A549 (cell line): Measurements from ENCODE around the gene GRM4. TPM values are rescaled to one million over a fixed set of nuclear protein-coding genes. Genes with fewer than 3 reads are reported as not detected.

Experiments used
- ATAC-seq, 2 experiments: fragments of 200-7000 bp in 1 of 2; fragments of >200 bp in 1 of 2; cut with Nextera tagmentation in 1 of 2; cut with Tn5 transposase in 1 of 2; 3 replicates each; pipeline versions ENCODE4 v1.8.0 to v1.9.1; 2018 to 2020; ENCODE audit warnings: mild to moderate bottlenecking in 1 of 2, moderate library complexity in 1 of 2
- CTCF ChIA-PET: fragments of 300-600 bp; sonication (Branson Sonifier 250); formaldehyde crosslinking; extraction: SDS; loops from one replicate; lab custom pipeline; 2021; ENCODE audit warnings: antibody characterized with exemption, inconsistent platforms; lab: Yijun Ruan, JAX
- POLR2A ChIA-PET: fragments of 350-600 bp; formaldehyde crosslinking; extraction: SDS; loops from one replicate; lab custom pipeline; 2021; ENCODE audit warnings: antibody characterized with exemption, inconsistent platforms; lab: Yijun Ruan, JAX
- DNase-seq, 2 experiments: peaks; one replicate each; pipeline versions ENCODE4 v3.0.0 to v3.0.0-alpha.2; 2011 to 2016; ENCODE audit warnings: low read depth in 1 of 2, low spot score in 1 of 2
- FAIRE-seq: peaks from 2 replicates; lab custom pipeline; 2011; peaks lifted over from hg19 to GRCh38; lab: Jason Lieb, UNC
- H3K27ac ChIP-seq, 2 experiments: fragments of >200 bp; sonication (Bioruptor Twin); formaldehyde crosslinking; 3 replicates each; pipeline ENCODE4 v1.5.1; 2016 to 2017
- H3K4me1 ChIP-seq: fragments of >200 bp; sonication (Bioruptor Twin); formaldehyde crosslinking; 3 replicates; pipeline ENCODE4 v1.6.1; 2016
- H3K4me2 ChIP-seq: fragments of >200 bp; sonication (Bioruptor Twin); formaldehyde crosslinking; 3 replicates; pipeline ENCODE4 v1.6.1; 2016
- H3K4me3 ChIP-seq: fragments of >200 bp; sonication (Bioruptor Twin); formaldehyde crosslinking; 3 replicates; pipeline ENCODE4 v1.5.1; 2016
- H3K9me3 ChIP-seq: fragments of >200 bp; sonication (Bioruptor Twin); formaldehyde crosslinking; 3 replicates; pipeline ENCODE4 v1.6.1; 2016
- BHLHE40 ChIP-seq: IDR thresholded peaks from 2 replicates; pipeline ENCODE4 v1.6.1; 2012; ENCODE audit warnings: low read depth, low read length, inconsistent platforms
- CBX8 ChIP-seq: fragments of 200-600 bp; sonication (generic); IDR thresholded peaks from 2 replicates; pipeline ENCODE4 v1.6.1; 2016
- CEBPB ChIP-seq, 2 experiments: fragments of >200 bp in 1 of 2; sonication (Bioruptor Twin) in 1 of 2; formaldehyde crosslinking in 1 of 2; IDR thresholded peaks; 2 replicates each; pipeline ENCODE4 v1.6.1; 2012 to 2016
- CHD2 ChIP-seq: fragments of 150-350 bp; IDR thresholded peaks from 2 replicates; pipeline ENCODE4 v1.6.1; 2014; ENCODE audit warnings: low read length; ENCODE audit not compliant: partially characterized antibody
- CHD4 ChIP-seq: fragments of 200-600 bp; sonication (generic); IDR thresholded peaks from 2 replicates; pipeline ENCODE4 v1.6.1; 2016; ENCODE audit warnings: antibody characterized with exemption, mild to moderate bottlenecking, borderline replicate concordance
- E2F6 ChIP-seq: IDR thresholded peaks from 2 replicates; pipeline ENCODE4 v1.6.1; 2012; ENCODE audit warnings: low read depth, borderline replicate concordance
- EHF ChIP-seq: fragments of 250-450 bp; sonication (Bioruptor Pico); IDR thresholded peaks from 2 replicates; pipeline ENCODE4 v1.5.0; 2020; ENCODE audit warnings: mild to moderate bottlenecking
- EHMT2 ChIP-seq: fragments of 200-600 bp; sonication (generic); IDR thresholded peaks from 2 replicates; pipeline ENCODE4 v1.6.1; 2016; ENCODE audit warnings: antibody characterized with exemption, low read depth, mild to moderate bottlenecking, moderate library complexity
- ESRRA ChIP-seq: fragments of 150-350 bp; IDR thresholded peaks from 2 replicates; pipeline ENCODE4 v1.6.1; 2014; ENCODE audit warnings: mild to moderate bottlenecking, low read length, borderline replicate concordance
- FOSL2 ChIP-seq, 2 experiments: fragments of 450-650 bp in 1 of 2; fragments of >200 bp in 1 of 2; sonication (Bioruptor Twin) in 1 of 2; formaldehyde crosslinking; IDR thresholded peaks; 2 replicates each; pipeline versions ENCODE4 v1.5.0 to v1.6.1; 2016 to 2020; ENCODE audit warnings: mild to moderate bottlenecking in 1 of 2, moderate library complexity in 1 of 2
- HEYL ChIP-seq: fragments of 250-450 bp; sonication (Bioruptor Pico); IDR thresholded peaks from 2 replicates; pipeline ENCODE4 v1.8.0; 2021; ENCODE audit warnings: mild to moderate bottlenecking, moderate library complexity
- HOXB13 ChIP-seq: fragments of 250-450 bp; sonication (Bioruptor Pico); IDR thresholded peaks from 2 replicates; pipeline ENCODE4 v1.5.0; 2020; ENCODE audit warnings: low read depth, mild to moderate bottlenecking, moderate library complexity
- JUNB ChIP-seq: fragments of >200 bp; sonication (Bioruptor Twin); formaldehyde crosslinking; IDR thresholded peaks from 2 replicates; pipeline ENCODE4 v1.6.1; 2016
- KDM1A ChIP-seq: fragments of 200-600 bp; sonication (generic); IDR thresholded peaks from 2 replicates; pipeline ENCODE4 v1.6.1; 2016; ENCODE audit warnings: low read depth, mild to moderate bottlenecking
- MAZ ChIP-seq: fragments of 150-350 bp; IDR thresholded peaks from 2 replicates; pipeline ENCODE4 v1.6.1; 2014; ENCODE audit warnings: antibody characterized with exemption, low read depth, low read length, borderline replicate concordance
- POLR2AphosphoS2 ChIP-seq: conservative IDR thresholded peaks from 2 replicates; pipeline ENCODE4 v1.6.1; 2012; ENCODE audit warnings: low read length, improper control_type of control experiment, inconsistent platforms
- RAD21 ChIP-seq, 2 experiments: fragments of >200 bp in 1 of 2; sonication (Bioruptor Twin) in 1 of 2; formaldehyde crosslinking in 1 of 2; IDR thresholded peaks in 1 of 2; conservative IDR thresholded peaks in 1 of 2; 2 replicates in 1 of 2; 3 replicates in 1 of 2; pipeline ENCODE4 v1.6.1; 2012 to 2018; ENCODE audit warnings: inconsistent platforms in 1 of 2
- RARB ChIP-seq: fragments of 250-450 bp; sonication (Bioruptor Pico); IDR thresholded peaks from 2 replicates; pipeline ENCODE4 v1.8.0; 2021; ENCODE audit warnings: mild to moderate bottlenecking, moderate library complexity
- REST ChIP-seq: fragments of 200-600 bp; sonication (generic); IDR thresholded peaks from 2 replicates; pipeline ENCODE4 v1.6.1; 2016; ENCODE audit warnings: antibody characterized with exemption, mild to moderate bottlenecking, moderate library complexity
- RFX5 ChIP-seq: fragments of 450-650 bp; IDR thresholded peaks from 2 replicates; pipeline ENCODE4 v1.7.1; 2014; ENCODE audit warnings: antibody characterized with exemption, mild to moderate bottlenecking, moderate library complexity
- RNF2 ChIP-seq: fragments of 200-600 bp; sonication (generic); IDR thresholded peaks from 2 replicates; pipeline ENCODE4 v1.6.1; 2016; ENCODE audit warnings: low read depth, mild to moderate bottlenecking, antibody characterized with exemption, moderate library complexity, borderline replicate concordance
- SMC3 ChIP-seq: fragments of >200 bp; sonication (Bioruptor Twin); formaldehyde crosslinking; IDR thresholded peaks from 3 replicates; pipeline ENCODE4 v1.6.1; 2018; ENCODE audit warnings: inconsistent platforms
- ZSCAN20 ChIP-seq: fragments of 250-450 bp; sonication (Bioruptor Pico); IDR thresholded peaks from 2 replicates; pipeline ENCODE4 v1.8.0; 2022; ENCODE audit warnings: mild to moderate bottlenecking, moderate library complexity
- WGBS: methylation state at CpG from one replicate; pipeline ENCODE4 v1.1.6; 2017; ENCODE audit errors: missing lambda C conversion rate; 5-methylcytosine and 5-hydroxymethylcytosine counted together
- polyA plus RNA-seq, 4 experiments: library from polyadenylated mRNA; depleted of rRNA in 3 of 4; stranded (reverse); fragments of >200 nt; fragmentation: RNase III in 1 of 4; extraction: RNeasy Plus Mini Kit Qiagen cat#74134 plus additional on column Dnase treatment in 1 of 4; gene quantifications; 2 replicates in 3 of 4; 3 replicates in 1 of 4; pipeline ENCODE4 v1.2.3, GENCODE V29; 2011 to 2017
- TF ChIP-seq, protein P1 (sequence below): fragments of 250-450 bp; sonication (Bioruptor Pico); IDR thresholded peaks from 2 replicates; pipeline ENCODE4 v1.5.0; 2021; ENCODE audit warnings: mild to moderate bottlenecking, moderate library complexity, borderline replicate concordance
- TF ChIP-seq, protein P2 (sequence below): fragments of >200 bp; sonication (Bioruptor Twin); formaldehyde crosslinking; IDR thresholded peaks from 2 replicates; pipeline ENCODE4 v1.6.1; 2016
- TF ChIP-seq, protein P3 (sequence below): IDR thresholded peaks from 2 replicates; pipeline ENCODE4 v1.6.1; 2012
- TF ChIP-seq, protein P4 (sequence below): IDR thresholded peaks from 2 replicates; pipeline ENCODE4 v1.6.1; 2012

Gene GRM4
- polyA plus RNA-seq, 2 of the 4 experiments (the other 2 are of a cell fraction) = 0.05 TPM

DNA sequence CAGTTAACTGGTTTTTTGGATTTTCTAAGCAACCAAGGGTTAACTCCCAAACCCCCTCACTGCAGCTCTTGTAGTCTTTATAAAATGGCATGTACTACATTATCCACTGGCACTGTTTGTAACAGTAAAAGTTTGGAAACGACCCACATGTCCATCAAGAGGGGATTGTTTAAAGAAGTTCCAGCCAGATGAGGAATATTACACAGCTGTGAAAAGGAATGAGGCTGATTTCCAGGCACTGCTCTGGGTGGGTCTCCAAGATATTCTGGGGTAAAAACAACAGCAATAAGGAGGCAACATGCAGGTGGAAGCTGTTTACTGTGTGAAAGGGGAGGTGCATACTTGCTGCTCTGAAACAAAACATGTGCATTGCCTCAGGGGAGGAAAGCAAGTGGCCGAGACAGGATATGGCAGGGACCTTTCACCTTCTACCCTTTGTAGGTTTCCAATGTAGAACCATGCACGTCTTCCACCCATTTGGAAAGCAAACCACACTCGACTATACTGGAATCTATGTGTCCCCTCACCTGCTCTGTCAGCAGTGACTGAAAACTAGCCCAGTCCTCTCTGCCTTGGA lies 51.9 kb downstream of the GRM4 start:
- FAIRE-seq (no peak), ATAC-seq (no peak)
- Histone ChIP-seq H3K4me3 (no peak overlapping the region), H3K4me1 (no peaks in the 10 kb centered on the region), H3K4me2 (no peak overlapping the region)
- CTCF ChIA-PET = interaction anchor here (0.8 to 2.4 kb wide), 4 partner anchors 10 to 66 kb away, joined by 3 to 5 read pairs (median 4); no protein-coding TSS in a partner anchor
- WGBS = 17% methylated on average over 4 of the region's 4 CpGs
- TF ChIP-seq RFX5 (no peak), KDM1A (no peak), POLR2AphosphoS2 (no peak), CHD2 (no peak), JUNB (no peak), CHD4 (no peak), CBX8 (no peak), RNF2 (no peak), EHF (no peak), BHLHE40 (no peak), RAD21 (conservative IDR thresholded peaks at IDR 0.05 in 1 of 2, IDR thresholded peaks at IDR 0.05 in 1 of 2) (no peak), E2F6 (no peak), MAZ (no peak)
- TF ChIP-seq, protein P1, sequence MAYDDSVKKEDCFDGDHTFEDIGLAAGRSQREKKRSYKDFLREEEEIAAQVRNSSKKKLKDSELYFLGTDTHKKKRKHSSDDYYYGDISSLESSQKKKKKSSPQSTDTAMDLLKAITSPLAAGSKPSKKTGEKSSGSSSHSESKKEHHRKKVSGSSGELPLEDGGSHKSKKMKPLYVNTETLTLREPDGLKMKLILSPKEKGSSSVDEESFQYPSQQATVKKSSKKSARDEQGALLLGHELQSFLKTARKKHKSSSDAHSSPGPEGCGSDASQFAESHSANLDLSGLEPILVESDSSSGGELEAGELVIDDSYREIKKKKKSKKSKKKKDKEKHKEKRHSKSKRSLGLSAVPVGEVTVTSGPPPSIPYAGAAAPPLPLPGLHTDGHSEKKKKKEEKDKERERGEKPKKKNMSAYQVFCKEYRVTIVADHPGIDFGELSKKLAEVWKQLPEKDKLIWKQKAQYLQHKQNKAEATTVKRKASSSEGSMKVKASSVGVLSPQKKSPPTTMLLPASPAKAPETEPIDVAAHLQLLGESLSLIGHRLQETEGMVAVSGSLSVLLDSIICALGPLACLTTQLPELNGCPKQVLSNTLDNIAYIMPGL (CRISPR knock-in tag) = no peak
- TF ChIP-seq, protein P2, sequence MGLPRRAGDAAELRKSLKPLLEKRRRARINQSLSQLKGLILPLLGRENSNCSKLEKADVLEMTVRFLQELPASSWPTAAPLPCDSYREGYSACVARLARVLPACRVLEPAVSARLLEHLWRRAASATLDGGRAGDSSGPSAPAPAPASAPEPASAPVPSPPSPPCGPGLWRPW = no peak
- TF ChIP-seq, protein P3, sequence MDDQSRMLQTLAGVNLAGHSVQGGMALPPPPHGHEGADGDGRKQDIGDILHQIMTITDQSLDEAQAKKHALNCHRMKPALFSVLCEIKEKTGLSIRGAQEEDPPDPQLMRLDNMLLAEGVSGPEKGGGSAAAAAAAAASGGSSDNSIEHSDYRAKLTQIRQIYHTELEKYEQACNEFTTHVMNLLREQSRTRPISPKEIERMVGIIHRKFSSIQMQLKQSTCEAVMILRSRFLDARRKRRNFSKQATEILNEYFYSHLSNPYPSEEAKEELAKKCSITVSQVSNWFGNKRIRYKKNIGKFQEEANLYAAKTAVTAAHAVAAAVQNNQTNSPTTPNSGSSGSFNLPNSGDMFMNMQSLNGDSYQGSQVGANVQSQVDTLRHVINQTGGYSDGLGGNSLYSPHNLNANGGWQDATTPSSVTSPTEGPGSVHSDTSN = no peak
- TF ChIP-seq, all 56 proteins: peak for 0
- no peak for DNase-seq
- POLR2A ChIA-PET = no interaction called here
- no peak overlapping the region for H3K27ac ChIP-seq
- H3K9me3 ChIP-seq = no peaks in the 10 kb centered on the region

- DNase-seq (no peak), ATAC-seq (no peak), FAIRE-seq (no peak)
- Histone ChIP-seq H3K9me3 (no peaks in the 10 kb centered on the region), H3K4me3 (no peak overlapping the region), H3K4me1 (no peaks in the 10 kb centered on the region), H3K27ac (no peak overlapping the region), H3K4me2 (no peak overlapping the region)
- ChIA-PET POLR2A (no interaction called here), CTCF (interaction anchor here (2.4 kb wide), 1 partner anchor 12 kb away, joined by 5 read pairs; no protein-coding TSS in a partner anchor)
- WGBS = 73% methylated on average over 5 of the region's 6 CpGs
- no peak for TF ChIP-seq CBX8
- no peak for TF ChIP-seq EHMT2
- no peak for TF ChIP-seq RARB
- no peak for TF ChIP-seq FOSL2 (IDR thresholded peaks at IDR 0.05)
- no peak for TF ChIP-seq FOSL2 (CRISPR knock-in tag; IDR thresholded peaks at IDR 0.05)
- no peak for TF ChIP-seq HEYL
- TF ChIP-seq, protein P3 = no peak
- TF ChIP-seq CEBPB (IDR thresholded peaks at IDR 0.05) = no peak
- TF ChIP-seq HOXB13 (CRISPR knock-in tag) = no peak
- TF ChIP-seq KDM1A = no peak
- TF ChIP-seq REST = no peak
- no peak for TF ChIP-seq CHD4
- TF ChIP-seq, protein P4, sequence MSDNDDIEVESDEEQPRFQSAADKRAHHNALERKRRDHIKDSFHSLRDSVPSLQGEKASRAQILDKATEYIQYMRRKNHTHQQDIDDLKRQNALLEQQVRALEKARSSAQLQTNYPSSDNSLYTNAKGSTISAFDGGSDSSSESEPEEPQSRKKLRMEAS = no peak
- no peak for TF ChIP-seq ESRRA
- no peak for TF ChIP-seq RAD21 (conservative IDR thresholded peaks at IDR 0.05 in 1 of 2, IDR thresholded peaks at IDR 0.05 in 1 of 2)
- no peak for TF ChIP-seq SMC3
- no peak for TF ChIP-seq ZSCAN20 (CRISPR knock-in tag)
Observed at GRCh38 chr6:34093206-34093605, 52.7 kb downstream of the GRM4 start.
